ENCODE results near the gene TXNDC17.

The TXNDC17 gene

DNA sequence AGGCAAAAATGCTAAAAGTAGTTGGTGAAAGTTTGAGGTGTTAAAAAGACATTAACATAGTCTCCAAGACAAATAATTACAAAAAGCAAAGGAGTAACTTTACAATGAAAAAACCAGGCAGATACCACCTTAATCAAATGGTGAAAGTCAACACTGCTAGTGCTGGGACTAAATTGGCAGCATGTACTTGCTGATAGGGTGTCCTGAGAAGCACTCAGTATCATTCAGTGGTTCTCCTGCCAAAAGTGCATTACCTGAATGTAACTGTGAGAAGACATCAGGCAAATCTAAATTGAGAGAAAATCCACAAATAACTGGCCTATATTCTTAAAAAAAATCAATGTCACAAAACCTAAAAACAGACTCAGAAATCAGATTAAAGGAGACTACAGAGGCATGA, 8.3 kb upstream of the TXNDC17 start:
- no peak for TF ChIP-seq EGR1 (IDR thresholded peaks at IDR 0.05)
- TF ChIP-seq NFIC (IDR thresholded peaks at IDR 0.05), result no peak
- no peak for TF ChIP-seq TEAD4 (IDR thresholded peaks at IDR 0.05)
- TF ChIP-seq TAF1 (IDR thresholded peaks at IDR 0.05; ENCODE audit: low read depth), result no peak
- no peak for TF ChIP-seq CREB1 (IDR thresholded peaks at IDR 0.05; ENCODE audit: low read depth)
- no peak for TF ChIP-seq EP300 (IDR thresholded peaks at IDR 0.05; ENCODE audit: borderline replicate concordance)
- TF ChIP-seq, protein P1, sequence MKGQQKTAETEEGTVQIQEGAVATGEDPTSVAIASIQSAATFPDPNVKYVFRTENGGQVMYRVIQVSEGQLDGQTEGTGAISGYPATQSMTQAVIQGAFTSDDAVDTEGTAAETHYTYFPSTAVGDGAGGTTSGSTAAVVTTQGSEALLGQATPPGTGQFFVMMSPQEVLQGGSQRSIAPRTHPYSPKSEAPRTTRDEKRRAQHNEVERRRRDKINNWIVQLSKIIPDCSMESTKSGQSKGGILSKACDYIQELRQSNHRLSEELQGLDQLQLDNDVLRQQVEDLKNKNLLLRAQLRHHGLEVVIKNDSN (IDR thresholded peaks at IDR 0.05), result no peak

DNA sequence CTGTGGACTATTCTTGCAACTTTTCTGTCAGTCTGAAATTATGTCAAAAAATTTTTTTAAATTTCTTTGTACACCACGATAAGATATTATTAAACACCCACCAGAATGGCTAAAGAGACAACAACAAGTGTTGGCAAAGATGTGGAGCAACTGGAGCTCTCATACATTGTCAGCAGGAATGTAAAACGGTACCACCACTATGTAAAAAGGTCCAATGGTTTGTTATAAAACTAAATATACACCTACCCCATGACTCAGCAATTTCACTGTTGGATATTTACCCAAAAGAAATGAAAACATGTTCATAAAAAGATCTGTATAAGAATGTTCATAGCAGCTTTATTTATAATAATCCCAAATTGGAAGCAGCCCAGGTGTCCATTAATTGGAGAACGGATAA, 7.6 kb upstream of the TXNDC17 start:
- TF ChIP-seq TEAD4 (IDR thresholded peaks at IDR 0.05) (no peak), ZBTB7A (IDR thresholded peaks at IDR 0.05; ENCODE audit: low read depth) (no peak)
- TF ChIP-seq, protein P2, sequence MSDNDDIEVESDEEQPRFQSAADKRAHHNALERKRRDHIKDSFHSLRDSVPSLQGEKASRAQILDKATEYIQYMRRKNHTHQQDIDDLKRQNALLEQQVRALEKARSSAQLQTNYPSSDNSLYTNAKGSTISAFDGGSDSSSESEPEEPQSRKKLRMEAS (IDR thresholded peaks at IDR 0.05), result no peak

DNA sequence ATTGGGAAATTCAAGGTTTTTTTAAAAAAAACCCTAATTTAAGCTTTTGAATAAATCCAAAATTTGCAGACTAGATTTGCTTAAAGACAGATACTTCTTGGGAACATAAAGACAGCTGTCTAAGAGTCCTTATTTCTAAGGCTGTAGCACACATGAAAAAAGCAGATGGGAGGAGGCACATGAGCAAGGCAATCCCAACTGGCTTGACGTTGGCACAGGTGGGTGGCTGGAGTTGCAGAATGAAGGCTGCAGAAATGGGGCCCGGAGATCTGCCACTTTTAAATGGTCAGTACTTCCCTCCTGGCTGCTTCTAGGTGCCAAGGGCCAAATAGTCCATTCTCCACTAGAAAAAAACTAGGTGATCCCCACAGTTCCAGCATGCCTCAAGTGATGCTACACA, 4.8 kb upstream of the TXNDC17 start:
- no peak for TF ChIP-seq TEAD4 (IDR thresholded peaks at IDR 0.05)
- TF ChIP-seq CEBPB (IDR thresholded peaks at IDR 0.05), result no peak
- TF ChIP-seq YY1 (IDR thresholded peaks at IDR 0.05; ENCODE audit: low read depth), result no peak
- TF ChIP-seq, protein P1 (IDR thresholded peaks at IDR 0.05), result no peak
- TF ChIP-seq RAD21 (IDR thresholded peaks at IDR 0.05; ENCODE audit: low read depth), result no peak

DNA sequence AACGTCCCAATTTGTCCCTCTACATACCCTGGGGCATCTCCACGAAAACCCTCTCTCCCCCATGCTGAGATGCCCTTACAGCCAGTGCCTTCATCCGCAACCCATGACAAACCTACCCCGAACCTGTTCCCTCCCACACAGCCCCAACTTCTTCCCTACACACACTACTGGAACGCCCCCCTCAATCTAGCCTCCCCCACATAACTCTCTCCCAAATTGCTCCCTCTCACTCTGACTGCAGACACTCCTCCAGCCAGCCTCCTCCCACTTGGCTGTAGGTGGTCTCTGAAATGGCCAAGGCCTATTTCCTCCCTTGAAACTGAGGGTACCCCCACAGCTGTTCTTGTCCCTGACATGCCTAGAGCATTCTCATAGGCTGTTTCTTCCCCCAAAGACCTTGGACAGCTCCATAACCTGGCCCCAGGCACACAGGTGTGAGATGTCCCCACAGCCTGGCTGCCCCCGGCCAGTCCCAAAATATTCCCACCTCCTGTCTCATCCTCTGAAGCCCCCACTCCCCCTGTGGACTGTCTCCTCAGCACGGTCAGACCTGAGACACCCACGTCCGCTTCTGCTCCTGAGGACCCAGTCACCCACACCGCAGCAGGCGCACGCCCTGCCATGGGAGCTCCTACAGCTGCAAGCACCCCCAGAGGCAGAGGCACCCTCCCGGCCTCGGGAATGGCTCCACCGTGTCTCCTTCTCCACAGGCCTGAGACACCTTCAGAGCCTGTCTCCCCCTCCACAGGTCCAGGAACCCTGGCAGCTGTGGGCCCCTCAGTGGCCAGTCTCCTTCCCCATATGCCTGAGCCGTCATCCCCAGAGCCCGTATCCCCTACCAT, 4.0 kb upstream of the TXNDC17 start:
- TF ChIP-seq YY1 (IDR thresholded peaks at IDR 0.05; ENCODE audit: low read depth), result no peak
- TF ChIP-seq TAF1 (IDR thresholded peaks at IDR 0.05; ENCODE audit: low read depth), result no peak
- no peak for TF ChIP-seq CEBPB (IDR thresholded peaks at IDR 0.05)
- no peak for TF ChIP-seq FOXM1 (IDR thresholded peaks at IDR 0.05; ENCODE audit: borderline replicate concordance, low read depth)
- TF ChIP-seq, protein P3, sequence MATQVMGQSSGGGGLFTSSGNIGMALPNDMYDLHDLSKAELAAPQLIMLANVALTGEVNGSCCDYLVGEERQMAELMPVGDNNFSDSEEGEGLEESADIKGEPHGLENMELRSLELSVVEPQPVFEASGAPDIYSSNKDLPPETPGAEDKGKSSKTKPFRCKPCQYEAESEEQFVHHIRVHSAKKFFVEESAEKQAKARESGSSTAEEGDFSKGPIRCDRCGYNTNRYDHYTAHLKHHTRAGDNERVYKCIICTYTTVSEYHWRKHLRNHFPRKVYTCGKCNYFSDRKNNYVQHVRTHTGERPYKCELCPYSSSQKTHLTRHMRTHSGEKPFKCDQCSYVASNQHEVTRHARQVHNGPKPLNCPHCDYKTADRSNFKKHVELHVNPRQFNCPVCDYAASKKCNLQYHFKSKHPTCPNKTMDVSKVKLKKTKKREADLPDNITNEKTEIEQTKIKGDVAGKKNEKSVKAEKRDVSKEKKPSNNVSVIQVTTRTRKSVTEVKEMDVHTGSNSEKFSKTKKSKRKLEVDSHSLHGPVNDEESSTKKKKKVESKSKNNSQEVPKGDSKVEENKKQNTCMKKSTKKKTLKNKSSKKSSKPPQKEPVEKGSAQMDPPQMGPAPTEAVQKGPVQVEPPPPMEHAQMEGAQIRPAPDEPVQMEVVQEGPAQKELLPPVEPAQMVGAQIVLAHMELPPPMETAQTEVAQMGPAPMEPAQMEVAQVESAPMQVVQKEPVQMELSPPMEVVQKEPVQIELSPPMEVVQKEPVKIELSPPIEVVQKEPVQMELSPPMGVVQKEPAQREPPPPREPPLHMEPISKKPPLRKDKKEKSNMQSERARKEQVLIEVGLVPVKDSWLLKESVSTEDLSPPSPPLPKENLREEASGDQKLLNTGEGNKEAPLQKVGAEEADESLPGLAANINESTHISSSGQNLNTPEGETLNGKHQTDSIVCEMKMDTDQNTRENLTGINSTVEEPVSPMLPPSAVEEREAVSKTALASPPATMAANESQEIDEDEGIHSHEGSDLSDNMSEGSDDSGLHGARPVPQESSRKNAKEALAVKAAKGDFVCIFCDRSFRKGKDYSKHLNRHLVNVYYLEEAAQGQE (IDR thresholded peaks at IDR 0.05; ENCODE audit: low read depth), result peak; percentile 73
- no peak for TF ChIP-seq ZBTB7A (IDR thresholded peaks at IDR 0.05; ENCODE audit: low read depth)
- TF ChIP-seq EGR1 (IDR thresholded peaks at IDR 0.05), result no peak

DNA sequence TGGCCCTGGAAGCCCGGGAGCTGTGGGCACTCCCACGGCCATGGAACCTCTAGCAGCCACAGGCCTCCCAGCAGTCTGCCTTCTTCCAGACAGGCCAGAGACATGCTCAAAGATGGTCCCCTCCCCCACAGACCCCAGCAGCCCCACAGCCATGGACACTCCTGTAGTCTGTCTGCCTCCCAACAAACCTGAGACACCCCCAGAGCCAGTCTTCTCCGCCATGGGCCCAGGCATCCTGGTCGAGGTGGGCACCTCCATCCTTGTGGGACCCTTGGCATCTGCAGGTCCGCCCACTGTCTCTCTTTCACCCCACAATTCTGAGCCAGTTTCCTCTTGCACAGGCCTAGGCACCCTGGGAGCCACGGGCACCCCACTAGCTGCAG, 3.4 kb upstream of the TXNDC17 start:
- TF ChIP-seq, protein P1 (IDR thresholded peaks at IDR 0.05), result no peak
- TF ChIP-seq RAD21 (IDR thresholded peaks at IDR 0.05; ENCODE audit: low read depth) (no peak), ZBTB7A (IDR thresholded peaks at IDR 0.05; ENCODE audit: low read depth) (no peak), TEAD4 (IDR thresholded peaks at IDR 0.05) (no peak), TAF1 (IDR thresholded peaks at IDR 0.05; ENCODE audit: low read depth) (no peak), TCF12 (IDR thresholded peaks at IDR 0.05; ENCODE audit: low read depth) (no peak), FOXM1 (IDR thresholded peaks at IDR 0.05; ENCODE audit: borderline replicate concordance, low read depth) (no peak), EGR1 (IDR thresholded peaks at IDR 0.05) (no peak), YY1 (IDR thresholded peaks at IDR 0.05; ENCODE audit: low read depth) (no peak), CEBPB (IDR thresholded peaks at IDR 0.05) (no peak), EP300 (IDR thresholded peaks at IDR 0.05; ENCODE audit: borderline replicate concordance) (no peak), NFIC (IDR thresholded peaks at IDR 0.05) (no peak), CREB1 (IDR thresholded peaks at IDR 0.05; ENCODE audit: low read depth) (no peak)
- TF ChIP-seq, protein P2 (IDR thresholded peaks at IDR 0.05), result no peak
- TF ChIP-seq, protein P3 (IDR thresholded peaks at IDR 0.05; ENCODE audit: low read depth), result no peak

Measured in Ishikawa (cell line).